Fibroblast of mammary gland (primary cell): ENCODE measurements around the gene EGLN1.

Experiments used
- DNase-seq: peaks from one replicate; pipeline ENCODE4 v3.0.0-alpha.2; 2010; ENCODE audit warnings: low read depth
- H3K4me3 ChIP-seq: 2 replicates; pipeline ENCODE4 v1.5.1; 2011; ENCODE audit warnings: low read depth, mild to moderate bottlenecking, low read length, moderate library complexity; ENCODE audit not compliant: control insufficient read depth
- TF ChIP-seq, protein P1 (sequence below): conservative IDR thresholded peaks from 2 replicates; pipeline ENCODE4 v1.5.1; 2011; ENCODE audit warnings: low read depth, low read length, inconsistent platforms; ENCODE audit not compliant: control insufficient read depth, insufficient read depth

Gene EGLN1

DNA sequence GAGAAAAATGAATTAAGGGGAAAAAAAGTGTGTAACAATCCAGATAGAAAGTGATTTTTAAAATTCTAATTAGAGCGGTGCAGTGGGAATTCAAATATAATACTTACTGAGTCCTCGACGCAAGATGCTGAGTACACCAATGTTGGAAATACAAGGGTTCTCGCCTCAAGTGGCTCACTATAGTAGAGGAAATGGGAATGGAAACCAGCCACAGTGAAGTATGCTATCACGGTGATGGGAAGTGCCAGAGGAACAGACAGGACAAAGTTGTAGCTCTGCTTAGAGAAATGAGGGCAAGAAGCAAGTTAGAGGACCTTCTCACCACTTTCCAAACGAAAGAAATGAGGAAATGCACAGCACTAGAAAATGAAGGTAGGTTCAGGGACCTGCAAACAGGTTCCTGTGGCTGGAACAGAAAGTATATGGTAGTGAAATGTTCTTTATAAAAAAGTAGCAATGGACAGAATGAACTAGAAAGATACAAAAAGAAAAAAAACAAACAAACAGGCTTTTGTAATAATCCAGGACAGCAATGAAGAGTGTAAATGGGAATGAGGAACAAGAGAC lies 13.5 kb downstream of the EGLN1 start:
- no peak for DNase-seq
- TF ChIP-seq, protein P1, sequence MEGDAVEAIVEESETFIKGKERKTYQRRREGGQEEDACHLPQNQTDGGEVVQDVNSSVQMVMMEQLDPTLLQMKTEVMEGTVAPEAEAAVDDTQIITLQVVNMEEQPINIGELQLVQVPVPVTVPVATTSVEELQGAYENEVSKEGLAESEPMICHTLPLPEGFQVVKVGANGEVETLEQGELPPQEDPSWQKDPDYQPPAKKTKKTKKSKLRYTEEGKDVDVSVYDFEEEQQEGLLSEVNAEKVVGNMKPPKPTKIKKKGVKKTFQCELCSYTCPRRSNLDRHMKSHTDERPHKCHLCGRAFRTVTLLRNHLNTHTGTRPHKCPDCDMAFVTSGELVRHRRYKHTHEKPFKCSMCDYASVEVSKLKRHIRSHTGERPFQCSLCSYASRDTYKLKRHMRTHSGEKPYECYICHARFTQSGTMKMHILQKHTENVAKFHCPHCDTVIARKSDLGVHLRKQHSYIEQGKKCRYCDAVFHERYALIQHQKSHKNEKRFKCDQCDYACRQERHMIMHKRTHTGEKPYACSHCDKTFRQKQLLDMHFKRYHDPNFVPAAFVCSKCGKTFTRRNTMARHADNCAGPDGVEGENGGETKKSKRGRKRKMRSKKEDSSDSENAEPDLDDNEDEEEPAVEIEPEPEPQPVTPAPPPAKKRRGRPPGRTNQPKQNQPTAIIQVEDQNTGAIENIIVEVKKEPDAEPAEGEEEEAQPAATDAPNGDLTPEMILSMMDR = no peak

DNA sequence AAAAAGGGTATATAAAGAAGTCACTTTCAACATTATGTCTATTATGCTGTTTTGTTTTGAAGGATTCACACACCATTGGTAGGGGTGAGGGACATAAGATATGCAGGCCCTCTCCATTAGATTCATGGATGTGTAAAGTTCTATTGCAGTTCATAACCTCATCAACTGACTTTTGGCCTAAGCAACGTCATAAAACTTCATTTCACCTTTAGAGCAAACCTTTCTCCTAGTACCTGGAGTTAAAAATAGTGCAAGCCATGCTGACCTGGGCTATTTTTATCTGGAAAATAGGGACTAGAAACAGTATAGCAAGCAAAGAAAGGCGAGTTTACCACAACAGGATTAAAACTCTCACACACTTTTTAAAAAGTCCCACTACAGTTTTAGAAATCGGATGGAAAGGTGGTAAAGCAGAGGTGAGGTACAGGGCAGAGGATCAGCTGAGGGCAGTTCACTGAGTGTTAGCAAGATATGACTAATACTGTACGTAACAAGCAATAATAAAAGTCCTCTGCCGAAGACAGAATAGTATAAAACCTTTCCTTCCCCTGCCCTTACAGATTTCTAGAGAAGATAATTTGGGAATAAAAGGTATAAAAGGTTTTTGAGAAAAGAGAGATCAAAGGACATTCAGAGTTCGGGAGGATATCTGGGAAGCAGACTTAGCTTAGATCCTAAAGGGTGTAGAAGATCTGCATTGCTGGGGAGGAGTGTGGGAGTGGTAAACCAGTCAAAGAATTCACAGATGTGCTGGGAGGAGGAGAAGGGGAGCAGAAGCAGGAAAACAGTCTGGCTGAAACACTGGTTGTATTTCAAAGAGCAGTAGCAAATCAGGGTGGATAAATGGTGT lies 14.3 kb downstream of the EGLN1 start:
- peak overlapping the region; percentile 23 for H3K4me3 ChIP-seq
- DNase-seq = peak; percentile 63
- TF ChIP-seq, protein P1 = no peak

More for the DNA sequence above, 13.5 kb downstream of the EGLN1 start:
- H3K4me3 ChIP-seq = no peak overlapping the region

DNA sequence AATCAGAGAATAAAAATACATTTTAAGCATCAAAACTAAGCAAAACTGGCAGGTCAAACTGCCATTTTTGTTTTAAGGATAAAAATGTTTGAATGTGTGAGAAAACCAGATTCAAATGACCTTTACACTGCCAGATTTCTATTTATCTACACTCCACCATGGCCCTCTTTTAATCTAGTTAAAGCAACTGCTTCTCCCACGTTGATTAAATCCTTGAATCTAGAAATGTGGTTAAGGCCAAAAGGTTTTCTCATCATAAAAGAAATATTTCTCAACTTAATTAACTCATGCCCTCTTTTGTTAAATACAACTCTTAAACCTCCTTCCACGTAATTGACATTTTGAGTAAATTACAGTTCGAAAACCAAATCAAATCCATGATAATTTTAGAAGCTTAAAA lies 15.0 kb downstream of the EGLN1 start:
- DNase-seq = no peak
- TF ChIP-seq, protein P1 = no peak
- H3K4me3 ChIP-seq = no peak overlapping the region

DNA sequence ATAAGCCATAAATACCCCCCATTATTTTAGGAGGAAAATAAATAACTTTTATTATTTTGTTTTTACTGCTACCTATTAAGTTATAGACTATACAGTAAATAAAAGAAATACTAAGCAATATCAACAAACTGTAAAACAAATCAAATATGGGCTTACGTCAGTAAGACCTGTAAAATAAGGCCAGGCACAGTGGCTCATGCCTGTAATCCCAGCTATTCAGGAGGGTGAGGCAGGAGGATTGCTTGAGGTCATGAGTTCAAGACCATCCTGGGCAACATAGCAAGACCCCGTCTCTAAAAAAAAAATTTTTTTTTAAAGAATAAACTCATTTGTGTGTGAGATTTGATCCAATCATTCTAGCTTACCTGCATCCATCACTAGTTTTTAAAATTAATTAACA lies 17.8 kb downstream of the EGLN1 start:
- TF ChIP-seq, protein P1 = no peak
- no peak overlapping the region for H3K4me3 ChIP-seq
- no peak for DNase-seq

DNA sequence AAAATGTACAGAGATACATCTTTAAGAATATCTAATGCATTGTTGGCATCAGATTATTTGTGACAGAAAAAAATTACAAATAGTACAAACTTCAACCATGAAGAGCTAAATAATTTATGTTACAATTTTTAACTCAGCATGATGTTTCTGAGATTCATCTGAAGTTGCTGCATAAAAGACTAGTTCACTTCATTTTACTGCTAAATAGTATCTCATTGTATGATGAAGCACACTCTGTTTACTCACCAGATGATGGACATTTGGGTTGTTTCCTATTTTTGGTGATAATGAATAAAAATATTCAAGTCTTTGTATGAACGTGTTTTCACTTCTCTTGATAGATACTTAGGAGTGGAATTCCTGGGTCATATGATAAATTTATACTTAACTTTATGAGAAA lies 20.6 kb downstream of the EGLN1 start:
- TF ChIP-seq, protein P1 = no peak
- H3K4me3 ChIP-seq = no peak overlapping the region
- no peak for DNase-seq

DNA sequence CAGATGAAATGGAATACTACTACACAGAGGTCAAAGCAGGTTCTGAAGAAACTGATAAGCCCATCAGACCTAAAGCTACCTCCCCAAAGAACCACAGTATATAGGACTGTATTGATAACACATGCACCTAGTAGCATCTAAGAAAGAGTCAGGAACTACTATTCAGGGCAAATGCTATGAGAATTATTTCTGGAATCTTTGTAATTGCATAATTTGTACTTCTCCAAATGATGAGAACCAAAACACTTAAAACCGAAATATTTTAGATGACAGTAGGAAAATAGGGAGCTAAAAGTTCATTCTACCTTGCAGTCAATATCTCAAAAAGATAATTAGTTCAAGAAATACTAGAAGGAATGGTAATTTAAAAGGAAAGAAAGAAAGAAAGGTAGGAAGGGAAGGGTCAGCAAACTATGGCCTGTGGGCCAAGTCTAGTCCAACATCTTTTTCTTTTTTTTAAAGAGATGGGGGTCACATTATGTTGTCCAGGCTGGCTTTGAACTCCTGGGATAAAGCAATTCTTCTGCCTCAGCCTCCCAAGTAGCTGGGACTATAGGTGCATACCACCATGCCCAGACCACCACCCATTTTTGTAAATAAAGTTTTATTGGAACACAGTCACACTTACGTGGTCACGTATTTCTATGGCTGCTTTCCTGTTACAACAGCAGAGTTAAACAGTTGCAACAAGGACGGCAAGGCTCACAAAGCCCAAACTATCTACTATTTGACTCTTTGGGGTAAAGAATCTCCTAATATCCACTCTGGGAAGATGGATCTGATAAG lies 24.0 kb downstream of the EGLN1 start:
- TF ChIP-seq, protein P1 = no peak
- H3K4me3 ChIP-seq = no peak overlapping the region
- DNase-seq = no peak
